ENCODE data around the gene GALNTL6.

GRCh38 chr4:172654457-172654856 lies 841.3 kb downstream of the GALNTL6 start:
- no peak for TF ChIP-seq POLR2AphosphoS5 (IDR thresholded peaks at IDR 0.05)
- TF ChIP-seq CTCF (IDR thresholded peaks at IDR 0.05) = no peak
